Liver (tissue), 3 donors: ENCODE results near the gene CSMD2.

ENCODE experiments used
- CTCF ChIP-seq: fragments of 150-350 bp; IDR thresholded peaks from 2 replicates; pipeline ENCODE4 v1.5.1; 2017; ENCODE audit warnings: improper control_type of control experiment, low read depth, low read length; ENCODE audit not compliant: missing input control
- MAX ChIP-seq: IDR thresholded peaks from 2 replicates; pipeline ENCODE4 v1.6.1; 2016; ENCODE audit warnings: antibody characterized with exemption
- RAD21 ChIP-seq, 2 donors: IDR thresholded peaks; 2 replicates each; pipeline ENCODE4 v1.6.1; 2016; ENCODE audit warnings: antibody characterized with exemption in 2 of 2, mild to moderate bottlenecking in 2 of 2
- REST ChIP-seq: IDR thresholded peaks from 2 replicates; pipeline ENCODE4 v1.6.1; 2016; ENCODE audit warnings: antibody characterized with exemption, mild to moderate bottlenecking
- SP1 ChIP-seq: IDR thresholded peaks from 2 replicates; pipeline ENCODE4 v1.6.1; 2018; ENCODE audit warnings: antibody characterized with exemption, mild to moderate bottlenecking
- TAF1 ChIP-seq: conservative IDR thresholded peaks from 2 replicates; pipeline ENCODE4 v1.6.1; 2016; ENCODE audit warnings: antibody characterized with exemption, mild to moderate bottlenecking
- ZBTB33 ChIP-seq: IDR thresholded peaks from 2 replicates; pipeline ENCODE4 v1.6.1; 2016; ENCODE audit warnings: antibody characterized with exemption
- donor health status: healthy.
- donor health status: healthy.

GRCh38 chr1:33726274-33726804 lies 438.7 kb downstream of the CSMD2 start:
- TF ChIP-seq CTCF, result no peak
- TF ChIP-seq TAF1, result no peak
- no peak for TF ChIP-seq RAD21 (IDR thresholded peaks at IDR 0.05)
- no peak for TF ChIP-seq MAX
- no peak for TF ChIP-seq SP1
- TF ChIP-seq REST, result no peak
- TF ChIP-seq ZBTB33, result no peak
